ENCODE data around the gene PITPNB. TPM values are rescaled to one million over a fixed set of nuclear protein-coding genes. Genes with fewer than 3 reads are reported as not detected.
A peak's percentile ranks its signal among the peaks of the same experiment; 100 is the strongest.

PITPNB gene
- total RNA-seq, 6 donors from 2014 or later: 26.6 to 65.9 (median 41.0) TPM

DNA sequence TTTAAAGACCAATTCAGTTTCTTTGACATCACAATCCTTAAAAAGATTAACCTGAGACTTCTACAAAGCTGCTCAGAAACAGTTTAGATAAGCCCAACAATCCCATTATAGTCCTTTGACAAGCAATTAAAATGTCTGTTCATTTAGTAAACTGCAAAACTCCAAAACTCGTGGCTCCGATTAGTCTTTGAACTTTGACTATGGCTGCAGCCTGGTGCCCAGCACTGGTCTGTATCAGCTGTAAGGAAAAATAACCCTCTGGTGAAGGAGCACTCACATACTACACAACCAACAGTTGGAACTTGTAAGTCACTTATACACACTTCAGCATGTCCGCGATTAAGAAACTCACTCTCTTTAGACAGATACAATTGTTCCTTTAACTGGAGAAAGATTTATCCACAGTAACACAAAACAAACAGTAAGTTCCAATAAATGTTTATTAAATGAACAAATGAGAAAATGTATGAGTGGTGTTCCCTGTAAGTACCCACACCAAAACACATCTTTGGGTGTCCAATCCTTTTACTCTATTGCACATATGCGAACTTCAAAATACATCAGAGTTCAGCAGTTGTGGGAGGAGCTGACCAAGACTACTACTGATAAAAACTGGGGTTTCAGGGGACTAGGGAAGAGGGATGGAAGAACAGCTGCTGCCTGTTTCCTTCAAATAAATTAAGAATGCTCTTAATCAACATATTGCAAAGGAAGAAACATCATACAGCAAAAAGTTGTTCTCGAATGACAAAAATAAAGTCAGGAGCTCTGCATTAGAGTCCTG is 36.4 kb downstream of the PITPNB start:
- TF ChIP-seq EP300 (IDR thresholded peaks at IDR 0.05) (no peak), POLR2A (IDR thresholded peaks at IDR 0.05) (no peak), POLR2AphosphoS5 (IDR thresholded peaks at IDR 0.05) (no peak)
- TF ChIP-seq, protein P1, sequence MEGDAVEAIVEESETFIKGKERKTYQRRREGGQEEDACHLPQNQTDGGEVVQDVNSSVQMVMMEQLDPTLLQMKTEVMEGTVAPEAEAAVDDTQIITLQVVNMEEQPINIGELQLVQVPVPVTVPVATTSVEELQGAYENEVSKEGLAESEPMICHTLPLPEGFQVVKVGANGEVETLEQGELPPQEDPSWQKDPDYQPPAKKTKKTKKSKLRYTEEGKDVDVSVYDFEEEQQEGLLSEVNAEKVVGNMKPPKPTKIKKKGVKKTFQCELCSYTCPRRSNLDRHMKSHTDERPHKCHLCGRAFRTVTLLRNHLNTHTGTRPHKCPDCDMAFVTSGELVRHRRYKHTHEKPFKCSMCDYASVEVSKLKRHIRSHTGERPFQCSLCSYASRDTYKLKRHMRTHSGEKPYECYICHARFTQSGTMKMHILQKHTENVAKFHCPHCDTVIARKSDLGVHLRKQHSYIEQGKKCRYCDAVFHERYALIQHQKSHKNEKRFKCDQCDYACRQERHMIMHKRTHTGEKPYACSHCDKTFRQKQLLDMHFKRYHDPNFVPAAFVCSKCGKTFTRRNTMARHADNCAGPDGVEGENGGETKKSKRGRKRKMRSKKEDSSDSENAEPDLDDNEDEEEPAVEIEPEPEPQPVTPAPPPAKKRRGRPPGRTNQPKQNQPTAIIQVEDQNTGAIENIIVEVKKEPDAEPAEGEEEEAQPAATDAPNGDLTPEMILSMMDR (IDR thresholded peaks at IDR 0.05): no peak
- H3K27me3 ChIP-seq: no peaks in the 10 kb centered on the region
- H3K4me3 ChIP-seq: no peak overlapping the region
- 59 to 69% methylated on average over 6 of the region's 6 CpGs for WGBS, 2 donors
- H3K4me1 ChIP-seq: peaks cover 24 to 44% (median 38%) of the 10 kb centered on the region in 4 donors
- DNase-seq: no peak
- H3K9me3 ChIP-seq: no peaks in the 10 kb centered on the region
- no peak for ATAC-seq (ENCODE audit: low FRiP score in 2 of 2)
- H3K27ac ChIP-seq: peak overlapping the region in 2 of 4 donors; percentile 4 to 63
- peaks cover 0 to 10% (median 4%) of the 10 kb centered on the region in 4 donors for H3K36me3 ChIP-seq

DNA sequence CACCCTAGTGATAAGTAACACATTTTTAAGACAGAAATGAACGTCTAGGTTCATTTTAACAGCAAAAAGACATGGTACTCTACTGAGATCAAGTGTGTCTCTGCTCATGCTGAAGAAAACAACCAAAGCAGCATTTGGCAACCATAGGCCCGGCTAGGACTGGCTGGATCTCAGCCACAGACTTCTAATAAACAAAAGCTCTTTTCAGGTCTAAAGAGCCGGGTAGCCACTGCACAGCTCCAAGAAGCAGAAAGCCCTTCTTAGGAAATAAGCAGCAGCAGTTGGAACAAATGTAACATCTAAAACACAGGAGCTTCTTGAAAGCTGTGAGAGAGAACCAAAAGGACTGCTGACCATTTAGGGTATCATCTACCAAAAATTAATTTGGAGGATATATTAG is 37.6 kb downstream of the PITPNB start:
- Histone ChIP-seq H3K9me3 (no peaks in the 10 kb centered on the region), H3K4me3 (no peak overlapping the region), H3K27me3 (no peaks in the 10 kb centered on the region), H3K27ac (peak overlapping the region in 3 of 4 donors; percentile 16 to 63 (median 49)), H3K4me1 (peaks cover 12 to 31% (median 27%) of the 10 kb centered on the region in 4 donors), H3K36me3 (peaks cover 0 to 10% (median 2%) of the 10 kb centered on the region in 4 donors)
- ATAC-seq (ENCODE audit: low FRiP score in 2 of 2): peak in 1 of 2 donors; percentile 30
- TF ChIP-seq, protein P1 (IDR thresholded peaks at IDR 0.05): no peak
- TF ChIP-seq EP300 (IDR thresholded peaks at IDR 0.05): no peak
- no peak for TF ChIP-seq POLR2AphosphoS5 (IDR thresholded peaks at IDR 0.05)
- no peak for TF ChIP-seq POLR2A (IDR thresholded peaks at IDR 0.05)
- DNase-seq: no peak
- WGBS, 2 donors: 37 to 52% methylated on average over 3 of the region's 3 CpGs

DNA sequence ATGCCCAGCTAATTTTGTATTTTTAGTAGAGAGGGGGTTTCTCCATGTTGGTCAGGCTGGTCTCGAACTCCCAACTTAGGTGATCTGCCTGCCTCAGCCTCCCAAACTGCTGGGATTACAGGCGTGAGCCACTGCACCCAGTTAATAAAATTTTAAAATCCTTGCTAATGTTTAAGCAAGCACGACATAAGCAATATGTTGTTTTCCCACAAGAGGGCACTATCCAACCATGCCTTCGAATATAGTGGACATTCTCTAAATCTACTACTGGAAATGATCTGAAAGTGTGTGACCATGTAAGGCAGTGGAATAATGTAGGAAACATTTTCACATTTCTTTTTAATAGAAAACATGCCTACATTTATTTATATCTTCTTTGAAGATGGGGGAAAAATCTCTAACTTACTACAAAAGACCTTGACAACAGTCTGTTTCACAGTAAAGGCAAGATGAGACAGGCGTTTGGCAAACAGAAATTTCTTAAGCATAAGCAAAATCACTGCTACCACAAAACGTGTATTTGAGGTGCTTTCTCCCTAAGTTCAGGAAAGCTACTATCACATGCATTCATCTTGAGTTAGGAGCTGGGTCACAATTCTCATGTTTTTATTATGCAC is 38.2 kb downstream of the PITPNB start:
- Histone ChIP-seq H3K27ac (peak overlapping the region in 2 of 4 donors; percentile 49 to 63), H3K27me3 (no peaks in the 10 kb centered on the region), H3K4me3 (no peak overlapping the region), H3K36me3 (peaks cover 0 to 10% (median 2%) of the 10 kb centered on the region in 4 donors), H3K9me3 (no peaks in the 10 kb centered on the region), H3K4me1 (peaks cover 11 to 28% (median 23%) of the 10 kb centered on the region in 4 donors)
- WGBS, 2 donors: 33 to 34% methylated on average over 6 of the region's 6 CpGs
- TF ChIP-seq POLR2A (IDR thresholded peaks at IDR 0.05) (no peak), POLR2AphosphoS5 (IDR thresholded peaks at IDR 0.05) (no peak), EP300 (IDR thresholded peaks at IDR 0.05) (no peak)
- TF ChIP-seq, protein P1 (IDR thresholded peaks at IDR 0.05): peak; percentile 45 to 78 (median 66)
- DNase-seq: no peak
- ATAC-seq (ENCODE audit: low FRiP score in 2 of 2): peak; percentile 86

DNA sequence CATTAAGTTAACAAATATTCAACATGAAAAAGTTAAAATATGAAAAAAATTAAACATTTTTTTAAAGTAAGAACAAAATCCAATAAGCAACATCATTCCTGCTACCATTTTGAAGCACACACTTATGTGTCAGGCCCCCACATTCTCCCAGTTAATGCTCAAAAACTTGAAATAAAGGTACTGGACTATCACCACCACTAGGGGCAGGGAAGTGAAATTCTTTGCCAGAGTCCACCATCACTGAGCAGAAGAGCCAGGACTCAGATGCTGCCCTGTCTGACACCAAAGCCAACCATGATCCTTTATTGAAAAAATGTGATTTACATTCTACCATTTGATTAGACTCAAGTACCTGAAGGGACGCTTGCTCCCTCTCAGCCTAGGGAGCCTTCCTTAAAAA is 39.1 kb downstream of the PITPNB start:
- Histone ChIP-seq H3K4me1 (peaks cover 11 to 28% (median 16%) of the 10 kb centered on the region in 4 donors), H3K36me3 (peaks cover 0 to 10% (median 2%) of the 10 kb centered on the region in 4 donors), H3K27ac (no peak overlapping the region), H3K4me3 (no peak overlapping the region), H3K9me3 (no peaks in the 10 kb centered on the region), H3K27me3 (no peaks in the 10 kb centered on the region)
- 94 to 100% methylated on average over 1 of the region's 1 CpG for WGBS, 2 donors
- DNase-seq (no peak), ATAC-seq (ENCODE audit: low FRiP score in 2 of 2) (peak; percentile 71 to 76)
- no peak for TF ChIP-seq POLR2AphosphoS5 (IDR thresholded peaks at IDR 0.05)
- TF ChIP-seq, protein P1 (IDR thresholded peaks at IDR 0.05): peak in 4 of 6 experiments; percentile 14 to 41 (median 36)
